Measurements from ENCODE around the gene MTAP.

DNA sequence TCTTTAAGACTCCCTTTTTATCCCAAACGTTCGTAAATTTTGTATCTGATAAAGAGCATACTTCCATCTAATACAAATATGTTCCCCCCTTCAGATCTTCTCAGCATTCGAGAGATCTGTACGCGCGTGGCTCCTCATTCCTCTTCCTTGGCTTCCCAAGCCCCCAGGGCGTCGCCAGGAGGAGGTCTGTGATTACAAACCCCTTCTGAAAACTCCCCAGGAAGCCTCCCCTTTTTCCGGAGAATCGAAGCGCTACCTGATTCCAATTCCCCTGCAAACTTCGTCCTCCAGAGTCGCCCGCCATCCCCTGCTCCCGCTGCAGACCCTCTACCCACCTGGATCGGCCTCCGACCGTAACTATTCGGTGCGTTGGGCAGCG, 171.9 kb downstream of the MTAP start:
- TF ChIP-seq CTCF (IDR thresholded peaks at IDR 0.05; ENCODE audit: insufficient read depth, low read depth, low read length): no peak
- peak; percentile 50 for TF ChIP-seq EZH2 (IDR thresholded peaks at IDR 0.05; ENCODE audit: insufficient read depth, low read length)
